HG03558 (cell line): Measurements from ENCODE around the gene TCHHL1.

Experiments
- ATAC-seq: cut with Tn5 transposase; IDR thresholded peaks from one replicate; pipeline ENCODE4 v1.9.1; 2021; ENCODE audit warnings: moderate number of reproducible peaks; ENCODE audit not compliant: unreplicated experiment; ENCODE audit errors: extremely low read depth

TCHHL1 gene

DNA sequence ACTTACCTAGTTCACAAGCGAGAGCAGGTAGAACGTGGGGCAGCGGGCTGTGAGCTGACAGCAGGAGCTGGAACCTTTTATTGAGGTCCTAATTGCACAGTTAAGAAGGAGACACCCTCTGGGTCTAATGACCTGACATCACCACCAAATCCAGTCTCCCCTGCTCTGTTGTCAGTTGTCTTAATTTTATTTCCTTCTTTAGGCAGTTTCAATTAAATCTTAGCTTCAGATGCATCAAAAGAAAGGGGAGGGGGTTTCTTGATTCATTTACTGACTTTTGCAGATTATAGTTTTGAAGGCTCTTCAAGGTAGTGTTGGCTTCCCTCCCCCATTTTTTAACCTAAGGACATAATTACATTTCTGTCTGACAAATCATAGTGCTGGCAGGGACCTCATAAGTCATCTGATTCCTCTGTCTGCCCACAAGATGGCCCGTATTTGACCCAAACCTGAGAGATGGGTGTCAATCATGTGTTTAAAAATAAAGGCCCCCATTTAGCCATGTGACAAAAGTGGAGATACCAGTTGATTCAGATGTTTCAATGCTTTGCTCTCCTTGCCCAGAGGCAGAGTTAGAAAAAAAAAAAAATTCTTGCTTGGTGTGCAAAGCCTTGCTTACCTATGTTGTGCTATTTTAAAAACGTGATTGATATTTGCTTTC, at the start of gene TCHHL1:
Gene TCHHL1, minus strand, starts transcription at position 51 of the 661 bp plus-strand sequence. CDS start 921 bp downstream, outside the sequence.
- no peak for ATAC-seq

- ATAC-seq: no peak
Observed at GRCh38 chr1:152137215-152137614, 48.4 kb upstream of the TCHHL1 start.

- no peak for ATAC-seq
Observed at GRCh38 chr1:152130186-152130585, 41.3 kb upstream of the TCHHL1 start.

GRCh38 chr1:152127673-152128072, 38.8 kb upstream of the TCHHL1 start:
- ATAC-seq: no peak

DNA sequence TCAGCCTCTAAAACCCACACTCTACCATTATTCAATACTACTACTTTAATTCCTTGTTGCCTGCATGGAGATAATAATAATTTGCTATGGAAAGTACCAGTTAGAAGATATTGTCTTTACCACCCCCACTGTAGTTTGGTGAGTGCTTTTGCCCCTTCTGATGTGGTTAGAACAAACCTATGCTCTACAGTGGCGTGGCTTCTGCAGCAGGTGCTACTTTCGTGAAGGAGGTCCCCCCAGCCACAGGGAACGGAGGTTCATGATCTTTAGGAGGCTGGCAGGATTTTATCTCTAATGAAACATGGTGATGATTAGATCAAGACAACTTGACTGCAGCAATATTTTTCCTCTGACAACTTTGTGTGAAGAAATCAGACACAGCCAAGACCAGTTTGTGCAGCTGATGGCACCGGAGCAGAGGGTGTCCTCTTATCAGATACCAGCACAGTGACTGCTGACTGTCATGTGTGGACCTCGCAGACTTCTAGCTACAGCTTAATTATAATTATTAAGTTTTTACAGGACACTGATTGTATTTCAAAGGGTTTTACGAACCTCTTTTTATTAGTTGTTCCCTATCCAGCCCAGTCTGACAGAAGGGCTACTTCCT, 37.1 kb upstream of the TCHHL1 start:
- ATAC-seq: no peak

DNA sequence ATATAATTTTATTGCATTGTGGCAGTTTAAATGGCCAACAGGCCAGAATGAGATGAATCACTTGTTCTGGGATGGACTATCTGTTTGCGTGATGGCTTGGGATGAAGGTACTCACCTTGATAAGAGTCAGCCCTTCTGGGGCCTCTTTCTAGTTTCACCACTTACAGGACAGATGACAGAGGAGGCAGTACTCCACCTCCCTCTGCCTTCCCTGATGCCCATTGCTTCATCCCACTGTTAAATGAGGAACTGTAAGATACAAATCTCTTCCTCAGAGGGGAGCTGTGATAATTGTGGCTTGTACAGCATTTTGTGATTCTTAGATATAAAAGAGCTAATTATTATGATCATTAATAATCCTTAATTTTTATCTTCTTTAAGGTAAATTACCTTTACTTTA, 30.1 kb upstream of the TCHHL1 start:
- no peak for ATAC-seq

GRCh38 chr1:152115344-152115743, 26.5 kb upstream of the TCHHL1 start, which contains the start of gene TCHH:
TCHH (minus strand) TSS chr1:152115444; CDS start chr1:152114080, 1,364 bp downstream.
- no peak for ATAC-seq

- no peak for ATAC-seq
Observed at GRCh38 chr1:152112885-152113432, 24.1 kb upstream of the TCHHL1 start.

GRCh38 chr1:152112101-152112884, 23.4 kb upstream of the TCHHL1 start:
- no peak for ATAC-seq

GRCh38 chr1:152111515-152111968, 22.7 kb upstream of the TCHHL1 start:
- no peak for ATAC-seq

DNA sequence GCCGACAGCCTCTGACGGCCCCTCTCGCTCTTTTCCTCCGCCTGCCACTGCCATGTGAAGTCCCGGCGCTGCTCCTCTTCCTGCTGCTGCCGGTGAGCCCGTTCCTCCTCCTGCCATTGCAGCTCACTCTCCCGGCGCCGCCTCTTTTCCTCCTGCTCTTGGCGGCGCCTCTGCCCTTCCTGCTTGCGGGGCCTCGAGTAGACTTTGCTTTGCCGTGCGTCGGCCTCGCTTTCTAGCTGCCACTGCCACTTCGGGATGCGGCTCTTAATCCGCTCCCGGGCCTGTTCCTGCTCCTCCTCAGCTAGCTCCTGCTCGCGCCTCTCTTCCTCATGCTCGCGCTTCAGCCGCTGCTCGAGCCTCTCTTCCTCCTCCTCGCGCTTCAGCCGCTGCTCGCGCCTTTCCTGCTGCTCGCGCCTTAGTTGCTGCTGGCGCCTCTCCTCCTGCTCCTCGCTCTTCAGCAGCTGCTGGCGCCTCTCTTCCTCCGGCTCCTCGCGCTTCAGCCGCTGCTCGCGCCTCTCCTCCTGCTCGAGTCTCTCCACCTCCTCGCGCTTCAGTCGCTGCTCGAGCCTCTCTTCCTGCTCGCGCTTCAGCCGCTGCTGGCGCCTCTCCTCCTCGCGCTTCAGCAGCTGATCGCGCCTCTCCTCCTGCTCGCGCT, 22.1 kb upstream of the TCHHL1 start:
- ATAC-seq: no peak

DNA sequence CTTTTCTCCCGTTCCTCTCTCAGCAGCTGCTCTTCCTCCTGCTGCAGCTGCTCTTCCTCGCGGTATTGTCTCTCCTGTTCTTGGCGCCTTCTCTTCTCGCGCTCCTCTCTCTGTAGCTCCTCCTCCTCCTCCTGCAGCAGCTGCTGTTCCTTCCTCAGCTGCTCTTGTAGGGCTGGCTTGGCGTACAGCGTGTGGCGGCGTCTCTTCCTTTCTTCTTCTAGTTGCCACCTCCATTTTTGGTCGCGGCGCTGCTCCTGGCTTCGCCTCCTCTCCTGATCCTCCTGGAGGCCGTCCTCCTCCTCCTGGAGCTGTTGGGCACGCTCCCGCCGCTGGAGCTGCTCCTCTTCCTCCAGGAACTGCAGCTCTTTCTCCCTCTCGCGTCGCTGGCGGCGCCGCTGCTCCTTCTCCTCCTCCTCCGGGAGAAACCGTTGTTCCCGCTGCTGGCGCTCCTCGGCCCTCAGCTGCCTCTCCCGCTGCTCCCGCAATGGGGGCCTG, 21.5 kb upstream of the TCHHL1 start:
- no peak for ATAC-seq

DNA sequence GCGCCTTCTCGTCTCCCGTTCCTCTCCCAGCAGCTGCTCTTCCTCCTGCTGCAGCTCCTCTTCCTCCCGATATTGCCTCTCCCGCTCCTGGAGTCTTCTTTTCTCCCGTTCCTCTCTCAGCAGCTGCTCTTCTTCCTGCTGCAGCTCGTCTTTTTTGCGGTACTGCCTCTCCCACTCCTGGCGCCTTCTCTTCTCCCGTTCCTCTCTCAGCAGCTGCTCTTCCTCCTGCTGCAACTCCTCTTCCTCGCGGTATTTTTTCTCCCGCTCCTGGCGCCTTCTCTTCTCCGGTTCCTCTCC, 21.1 kb upstream of the TCHHL1 start:
- no peak for ATAC-seq

GRCh38 chr1:152109231-152109997, 20.6 kb upstream of the TCHHL1 start:
- ATAC-seq: no peak

- ATAC-seq: no peak
Observed at GRCh38 chr1:152108882-152109222, 20.0 kb upstream of the TCHHL1 start.

DNA sequence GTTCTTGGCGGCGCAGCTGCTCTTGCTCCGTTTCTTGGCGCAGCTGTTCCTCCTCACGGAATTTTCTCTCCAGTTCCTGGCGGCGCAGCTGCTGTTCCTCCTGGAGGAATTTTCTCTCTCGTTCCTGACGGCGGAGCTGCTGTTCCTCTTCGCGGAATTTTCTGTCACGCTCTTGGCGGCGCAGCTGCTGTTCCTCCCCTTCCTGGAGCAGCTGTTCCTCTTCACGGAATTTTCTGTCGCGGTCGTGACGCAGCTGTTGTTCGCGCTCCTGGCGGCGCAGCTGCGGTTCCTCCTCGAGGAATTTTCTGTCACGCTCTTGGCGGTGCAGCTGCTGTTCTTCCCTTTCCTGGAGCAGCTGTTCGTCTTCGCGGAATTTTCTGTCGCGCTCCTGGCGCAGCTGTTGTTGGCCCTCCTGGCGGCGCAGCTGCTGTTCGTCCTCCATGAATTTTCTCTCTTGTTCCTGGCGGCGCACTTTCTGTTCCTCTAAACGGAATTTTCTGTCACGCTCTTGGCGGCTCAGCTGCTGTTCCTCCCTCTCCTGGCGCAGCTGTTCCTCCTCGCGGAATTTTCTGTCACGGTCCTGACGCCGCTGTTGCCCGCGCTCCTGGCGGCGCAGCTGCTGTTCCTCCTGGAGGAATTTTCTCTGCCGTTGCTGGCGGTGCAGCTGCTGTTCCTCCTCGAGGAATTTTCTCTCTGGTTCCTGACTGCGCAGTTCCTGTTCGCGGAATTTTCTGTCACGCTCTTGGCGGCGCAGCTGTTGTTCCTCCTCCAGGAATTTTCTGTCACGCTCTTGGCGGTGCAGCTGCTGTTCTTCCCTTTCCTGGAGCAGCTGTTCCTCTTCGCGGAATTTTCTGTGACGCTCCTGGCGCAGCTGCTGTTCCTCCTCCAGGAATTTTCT, 19.4 kb upstream of the TCHHL1 start:
- no peak for ATAC-seq

- no peak for ATAC-seq
Observed at GRCh38 chr1:152107031-152107983, 18.4 kb upstream of the TCHHL1 start.

DNA sequence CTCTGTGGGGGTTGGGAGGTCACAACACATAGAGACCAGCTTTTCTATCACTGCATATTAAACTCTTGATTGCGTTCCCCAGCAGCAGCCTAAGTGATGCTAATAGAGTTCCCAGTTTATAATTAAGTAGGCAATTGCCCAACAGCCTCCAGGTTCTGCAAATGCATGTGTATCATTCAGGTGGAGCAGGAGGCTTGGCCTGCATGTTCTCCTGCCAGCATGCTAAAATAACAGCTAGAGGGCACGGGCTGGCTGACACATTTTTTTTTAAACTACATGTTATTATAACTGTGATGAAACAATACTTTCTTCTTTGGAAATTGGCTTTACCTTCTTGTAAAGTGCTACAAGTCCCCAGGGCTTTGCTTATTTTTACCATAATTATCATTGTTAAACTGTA, 16.0 kb upstream of the TCHHL1 start:
- ATAC-seq: no peak
